ENCODE measurements around the gene CNPY3.
"Not testable (repeated sequence)": the region's sequence is repeated elsewhere in the genome, so short reads cannot be mapped to it uniquely, and the experiment has no call there.

The CNPY3 gene

DNA sequence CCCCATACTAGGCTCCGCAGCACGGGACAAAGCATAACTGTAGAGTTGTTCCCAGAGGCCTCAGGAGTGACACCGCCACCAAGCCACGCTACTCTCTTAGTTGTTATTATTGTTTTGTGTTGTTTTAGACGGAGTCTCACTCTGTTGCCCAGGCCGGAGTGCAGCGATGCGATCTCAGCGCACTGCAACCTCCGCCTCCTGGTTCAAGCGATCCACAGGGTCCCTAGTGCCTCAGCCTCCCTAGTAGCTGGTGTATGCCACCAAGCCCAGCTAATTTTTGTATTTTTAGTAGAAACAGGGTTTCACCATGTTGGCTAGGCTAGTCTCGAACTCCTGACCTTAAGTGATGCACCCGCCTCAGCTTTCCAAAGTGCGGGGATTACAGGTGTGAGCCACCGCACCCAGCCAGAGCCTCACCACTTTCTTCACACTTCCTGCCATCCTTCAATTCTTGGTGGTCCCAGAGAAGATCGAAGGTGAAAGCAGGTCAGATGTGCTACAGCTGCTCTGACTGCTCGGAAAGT is 38.0 kb upstream of the CNPY3 start:
- TF ChIP-seq, protein P1, sequence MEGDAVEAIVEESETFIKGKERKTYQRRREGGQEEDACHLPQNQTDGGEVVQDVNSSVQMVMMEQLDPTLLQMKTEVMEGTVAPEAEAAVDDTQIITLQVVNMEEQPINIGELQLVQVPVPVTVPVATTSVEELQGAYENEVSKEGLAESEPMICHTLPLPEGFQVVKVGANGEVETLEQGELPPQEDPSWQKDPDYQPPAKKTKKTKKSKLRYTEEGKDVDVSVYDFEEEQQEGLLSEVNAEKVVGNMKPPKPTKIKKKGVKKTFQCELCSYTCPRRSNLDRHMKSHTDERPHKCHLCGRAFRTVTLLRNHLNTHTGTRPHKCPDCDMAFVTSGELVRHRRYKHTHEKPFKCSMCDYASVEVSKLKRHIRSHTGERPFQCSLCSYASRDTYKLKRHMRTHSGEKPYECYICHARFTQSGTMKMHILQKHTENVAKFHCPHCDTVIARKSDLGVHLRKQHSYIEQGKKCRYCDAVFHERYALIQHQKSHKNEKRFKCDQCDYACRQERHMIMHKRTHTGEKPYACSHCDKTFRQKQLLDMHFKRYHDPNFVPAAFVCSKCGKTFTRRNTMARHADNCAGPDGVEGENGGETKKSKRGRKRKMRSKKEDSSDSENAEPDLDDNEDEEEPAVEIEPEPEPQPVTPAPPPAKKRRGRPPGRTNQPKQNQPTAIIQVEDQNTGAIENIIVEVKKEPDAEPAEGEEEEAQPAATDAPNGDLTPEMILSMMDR (IDR thresholded peaks at IDR 0.05; ENCODE audit: low read depth, low read length): no peak
- peak overlapping the region; percentile 86 for H3K4me3 ChIP-seq (ENCODE audit: low read depth, low read length)
- no peak for DNase-seq (ENCODE audit: low read depth, low spot score)
- in situ Hi-C loops (cut with HindIII; ENCODE audit: low sequenced_read_pairs): no loop called here

DNA sequence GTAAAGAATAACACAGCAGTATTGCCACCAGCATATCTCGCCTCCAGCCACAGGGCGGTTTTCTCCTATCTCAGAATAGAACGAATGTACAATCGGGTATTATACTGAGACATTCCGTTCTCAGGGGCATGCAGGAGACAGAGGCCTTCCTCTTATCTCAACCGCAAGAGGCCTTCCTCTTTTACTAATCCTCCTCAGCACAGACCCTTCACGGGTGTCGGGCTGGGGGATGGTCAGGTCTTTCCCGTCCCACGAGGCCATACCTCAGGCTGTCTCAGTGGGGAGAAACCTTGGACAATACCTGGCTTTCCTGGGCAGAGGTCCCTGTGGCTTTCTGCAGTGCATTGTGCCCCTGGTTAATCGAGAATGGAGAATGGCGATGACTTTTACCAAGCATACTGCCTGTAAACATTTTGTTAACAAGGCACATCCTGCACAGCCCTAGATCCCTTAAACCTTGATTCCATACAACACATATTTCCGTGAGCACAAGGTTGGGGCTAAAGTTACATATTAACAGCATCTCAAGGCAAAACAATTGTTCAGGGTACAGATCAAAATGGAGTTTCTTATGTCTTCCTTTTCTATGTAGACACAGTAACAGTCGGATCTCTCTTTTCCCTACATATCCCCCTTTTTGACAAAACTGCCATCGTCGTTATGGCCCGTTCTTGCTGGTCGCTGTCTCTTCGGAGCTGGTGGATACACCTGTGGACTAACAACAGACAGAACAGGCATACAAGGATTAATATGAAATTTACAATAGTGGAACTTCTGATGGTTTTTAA is 35.0 kb upstream of the CNPY3 start:
- H3K4me3 ChIP-seq (ENCODE audit: low read depth, low read length); DNase-seq (ENCODE audit: low read depth, low spot score); in situ Hi-C loops (cut with HindIII; ENCODE audit: low sequenced_read_pairs): not testable (repeated sequence)

DNA sequence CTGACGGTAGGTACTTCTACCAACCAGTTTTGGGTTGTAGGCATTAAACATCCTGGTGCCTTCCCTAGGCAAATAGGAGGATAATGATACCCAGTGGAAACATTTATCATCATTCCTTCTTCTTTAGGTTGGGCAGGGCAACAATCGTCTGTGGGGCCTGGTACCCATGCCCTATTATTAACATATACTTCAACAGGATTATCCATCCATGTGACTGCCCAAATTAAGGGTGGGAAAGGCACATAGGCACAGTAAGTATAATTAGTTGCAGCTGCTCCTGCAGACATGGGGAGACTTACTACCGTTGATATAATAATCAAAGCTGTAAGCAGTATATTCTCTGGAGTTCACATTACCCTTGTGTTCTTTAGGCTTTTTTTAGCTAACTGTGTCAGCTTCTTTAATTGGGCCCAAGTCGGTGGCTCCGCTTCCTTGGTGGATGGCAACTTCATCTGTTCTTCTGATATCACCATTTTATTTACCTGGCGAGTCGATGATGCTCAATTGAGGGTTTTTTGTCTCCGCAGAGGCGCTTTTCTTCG is 33.0 kb upstream of the CNPY3 start:
- no peak overlapping the region for H3K4me3 ChIP-seq (ENCODE audit: low read depth, low read length)
- DNase-seq (ENCODE audit: low read depth, low spot score): no peak
- TF ChIP-seq, protein P1 (IDR thresholded peaks at IDR 0.05; ENCODE audit: low read depth, low read length): no peak
- in situ Hi-C loops (cut with HindIII; ENCODE audit: low sequenced_read_pairs): no loop called here

DNA sequence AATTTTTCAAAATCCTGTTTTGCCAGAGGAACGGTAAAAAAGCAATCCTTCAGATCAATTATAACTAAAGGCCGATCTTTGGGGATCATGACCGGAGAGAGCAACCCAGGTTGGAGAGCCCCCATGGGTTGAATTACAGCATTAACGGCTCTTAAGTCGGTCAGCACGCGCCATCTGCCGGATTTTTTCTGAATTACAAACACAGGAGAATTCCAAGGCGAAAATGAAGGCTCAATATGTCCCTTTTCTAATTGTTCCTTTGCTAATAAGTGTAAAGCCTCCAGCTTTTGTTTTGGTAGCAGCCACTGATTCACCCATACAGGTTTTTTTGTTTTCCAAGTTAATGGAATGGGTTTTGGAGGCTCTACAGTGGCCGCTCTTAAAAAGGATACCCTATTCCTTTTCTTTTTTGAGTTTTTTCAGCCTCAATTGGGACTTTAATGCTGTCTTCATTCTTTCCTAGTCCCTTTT is 30.4 kb upstream of the CNPY3 start:
- no peak overlapping the region for H3K4me3 ChIP-seq (ENCODE audit: low read depth, low read length)
- TF ChIP-seq, protein P1 (IDR thresholded peaks at IDR 0.05; ENCODE audit: low read depth, low read length): peak; percentile 50
- DNase-seq (ENCODE audit: low read depth, low spot score): peak; percentile 67
- in situ Hi-C loops (cut with HindIII; ENCODE audit: low sequenced_read_pairs): no loop called here

DNA sequence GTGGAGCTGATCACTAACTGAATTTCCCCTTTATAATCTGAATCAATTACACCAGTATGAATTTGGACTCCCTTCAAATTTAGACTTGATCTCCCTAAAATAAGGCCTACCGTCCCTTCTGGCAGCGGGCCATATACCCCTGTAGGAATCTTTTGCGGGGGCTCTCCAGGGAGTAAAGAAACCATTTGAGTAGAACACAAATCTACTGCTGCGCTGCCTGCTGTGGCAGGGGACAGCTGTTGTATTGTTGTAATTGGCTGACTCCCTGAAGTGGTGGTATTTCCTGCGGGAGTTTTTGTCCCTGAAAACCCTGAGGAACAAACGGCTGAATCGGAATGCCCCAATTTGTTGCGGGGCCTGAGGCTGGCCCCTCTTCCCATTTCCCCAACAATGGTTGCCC is 29.4 kb upstream of the CNPY3 start:
- in situ Hi-C loops (cut with HindIII; ENCODE audit: low sequenced_read_pairs): no loop called here
- H3K4me3 ChIP-seq (ENCODE audit: low read depth, low read length): no peak overlapping the region

DNA sequence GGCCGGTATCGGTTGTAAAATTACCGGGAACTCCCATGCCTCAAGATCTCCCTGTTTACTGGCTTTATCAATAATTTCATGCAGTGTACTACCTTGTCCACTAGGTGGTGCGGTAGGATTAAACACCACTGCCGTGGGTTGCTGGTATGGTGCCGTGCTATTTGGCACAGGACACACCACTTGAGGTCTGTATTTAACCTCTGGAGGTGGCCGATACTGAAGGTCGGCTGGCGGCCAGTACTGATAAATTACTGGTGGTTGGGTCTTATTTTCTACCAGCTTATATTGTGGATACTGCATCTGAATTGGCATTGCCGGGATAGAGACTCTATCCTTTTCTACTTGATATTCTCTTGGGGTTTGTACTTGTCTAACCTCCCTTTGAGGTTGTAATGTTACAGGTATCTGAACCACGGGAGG is 27.7 kb upstream of the CNPY3 start:
- in situ Hi-C loops (cut with HindIII; ENCODE audit: low sequenced_read_pairs): no loop called here
- DNase-seq (ENCODE audit: low read depth, low spot score): peak; percentile 83
- TF ChIP-seq, protein P1 (IDR thresholded peaks at IDR 0.05; ENCODE audit: low read depth, low read length): peak; percentile 67
- no peak overlapping the region for H3K4me3 ChIP-seq (ENCODE audit: low read depth, low read length)

More for the DNA sequence above, 29.4 kb upstream of the CNPY3 start:
- no peak for DNase-seq (ENCODE audit: low read depth, low spot score)
- TF ChIP-seq, protein P1 (IDR thresholded peaks at IDR 0.05; ENCODE audit: low read depth, low read length): no peak

DNA sequence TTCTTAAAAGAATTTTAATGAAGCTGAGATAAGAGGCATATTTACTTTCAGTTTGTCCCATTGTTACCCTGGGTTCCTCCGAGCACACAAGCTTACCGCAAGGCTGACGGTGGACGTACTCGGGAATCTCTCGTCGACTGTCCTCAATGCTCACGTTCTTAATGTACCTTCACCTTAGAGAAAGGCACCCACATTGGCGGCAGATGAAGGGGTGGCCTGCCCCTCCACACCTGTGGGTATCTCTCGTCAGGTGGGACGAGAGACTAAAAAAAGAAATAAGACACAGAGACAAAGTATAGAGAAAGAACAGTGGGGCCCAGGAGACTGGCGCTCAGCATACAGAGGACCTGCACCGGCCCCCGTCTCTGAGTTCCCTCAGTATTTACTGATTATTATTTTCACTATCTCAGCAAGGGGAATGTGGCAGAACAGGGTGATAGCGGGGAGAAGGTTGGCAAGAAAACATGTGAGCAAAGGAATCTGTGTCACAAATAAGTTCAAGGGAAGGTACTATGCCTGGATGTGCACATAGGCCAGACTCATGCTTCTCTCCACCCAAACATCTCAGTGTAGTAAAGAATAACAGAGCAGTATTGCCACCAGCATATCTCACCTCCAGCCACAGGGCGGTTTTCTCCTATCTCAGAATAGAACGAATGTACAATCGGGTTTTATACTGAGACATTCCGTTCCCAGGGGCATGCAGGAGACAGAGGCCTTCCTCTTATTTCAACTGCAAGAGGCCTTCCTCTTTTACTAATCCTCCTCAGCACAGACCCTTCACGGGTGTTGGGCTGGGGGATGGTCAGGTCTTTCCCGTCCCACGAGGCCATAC is 26.6 kb upstream of the CNPY3 start:
- DNase-seq (ENCODE audit: low read depth, low spot score); in situ Hi-C loops (cut with HindIII; ENCODE audit: low sequenced_read_pairs); H3K4me3 ChIP-seq (ENCODE audit: low read depth, low read length): not testable (repeated sequence)

Data from astrocyte of the spinal cord (primary cell).